A549 (cell line): ENCODE data around the gene SHC3. TPM values are rescaled to one million over a fixed set of nuclear protein-coding genes. Genes with fewer than 3 reads are reported as not detected.

ENCODE experiments used
- ATAC-seq, 2 experiments: fragments of 200-7000 bp in 1 of 2; fragments of >200 bp in 1 of 2; cut with Nextera tagmentation in 1 of 2; cut with Tn5 transposase in 1 of 2; 3 replicates each; pipeline versions ENCODE4 v1.8.0 to v1.9.1; 2018 to 2020; ENCODE audit warnings: mild to moderate bottlenecking in 1 of 2, moderate library complexity in 1 of 2
- CTCF ChIA-PET: fragments of 300-600 bp; sonication (Branson Sonifier 250); formaldehyde crosslinking; extraction: SDS; loops from one replicate; lab custom pipeline; 2021; ENCODE audit warnings: antibody characterized with exemption, inconsistent platforms; lab: Yijun Ruan, JAX
- POLR2A ChIA-PET: fragments of 350-600 bp; formaldehyde crosslinking; extraction: SDS; loops from one replicate; lab custom pipeline; 2021; ENCODE audit warnings: antibody characterized with exemption, inconsistent platforms; lab: Yijun Ruan, JAX
- DNase-seq, 2 experiments: peaks; one replicate each; pipeline versions ENCODE4 v3.0.0 to v3.0.0-alpha.2; 2011 to 2016; ENCODE audit warnings: low read depth in 1 of 2, low spot score in 1 of 2
- FAIRE-seq: peaks from 2 replicates; lab custom pipeline; 2011; peaks lifted over from hg19 to GRCh38; lab: Jason Lieb, UNC
- H3K27ac ChIP-seq, 2 experiments: fragments of >200 bp; sonication (Bioruptor Twin); formaldehyde crosslinking; 3 replicates each; pipeline ENCODE4 v1.5.1; 2016 to 2017
- H3K4me1 ChIP-seq: fragments of >200 bp; sonication (Bioruptor Twin); formaldehyde crosslinking; 3 replicates; pipeline ENCODE4 v1.6.1; 2016
- H3K4me2 ChIP-seq: fragments of >200 bp; sonication (Bioruptor Twin); formaldehyde crosslinking; 3 replicates; pipeline ENCODE4 v1.6.1; 2016
- H3K4me3 ChIP-seq: fragments of >200 bp; sonication (Bioruptor Twin); formaldehyde crosslinking; 3 replicates; pipeline ENCODE4 v1.5.1; 2016
- H3K9me3 ChIP-seq: fragments of >200 bp; sonication (Bioruptor Twin); formaldehyde crosslinking; 3 replicates; pipeline ENCODE4 v1.6.1; 2016
- CBX8 ChIP-seq: fragments of 200-600 bp; sonication (generic); IDR thresholded peaks from 2 replicates; pipeline ENCODE4 v1.6.1; 2016
- CEBPB ChIP-seq, 2 experiments: fragments of >200 bp in 1 of 2; sonication (Bioruptor Twin) in 1 of 2; formaldehyde crosslinking in 1 of 2; IDR thresholded peaks; 2 replicates each; pipeline ENCODE4 v1.6.1; 2012 to 2016
- CHD2 ChIP-seq: fragments of 150-350 bp; IDR thresholded peaks from 2 replicates; pipeline ENCODE4 v1.6.1; 2014; ENCODE audit warnings: low read length; ENCODE audit not compliant: partially characterized antibody
- EHF ChIP-seq: fragments of 250-450 bp; sonication (Bioruptor Pico); IDR thresholded peaks from 2 replicates; pipeline ENCODE4 v1.5.0; 2020; ENCODE audit warnings: mild to moderate bottlenecking
- HOXB13 ChIP-seq: fragments of 250-450 bp; sonication (Bioruptor Pico); IDR thresholded peaks from 2 replicates; pipeline ENCODE4 v1.5.0; 2020; ENCODE audit warnings: low read depth, mild to moderate bottlenecking, moderate library complexity
- HOXB5 ChIP-seq: fragments of 250-450 bp; sonication (Bioruptor Pico); IDR thresholded peaks from 2 replicates; pipeline ENCODE4 v1.5.0; 2020; ENCODE audit warnings: mild to moderate bottlenecking, moderate library complexity
- JUNB ChIP-seq: fragments of >200 bp; sonication (Bioruptor Twin); formaldehyde crosslinking; IDR thresholded peaks from 2 replicates; pipeline ENCODE4 v1.6.1; 2016
- KDM1A ChIP-seq: fragments of 200-600 bp; sonication (generic); IDR thresholded peaks from 2 replicates; pipeline ENCODE4 v1.6.1; 2016; ENCODE audit warnings: low read depth, mild to moderate bottlenecking
- MAFK ChIP-seq: fragments of 450-650 bp; IDR thresholded peaks from 2 replicates; pipeline ENCODE4 v1.6.1; 2014; ENCODE audit not compliant: partially characterized antibody
- NPAS2 ChIP-seq: fragments of 250-450 bp; sonication (Bioruptor Pico); IDR thresholded peaks from 2 replicates; pipeline ENCODE4 v1.8.0; 2022; ENCODE audit warnings: mild to moderate bottlenecking, moderate library complexity, borderline replicate concordance
- POLR2A ChIP-seq: IDR thresholded peaks from 2 replicates; pipeline ENCODE4 v1.6.1; 2012; ENCODE audit warnings: mild to moderate bottlenecking, low read length
- REST ChIP-seq: fragments of 200-600 bp; sonication (generic); IDR thresholded peaks from 2 replicates; pipeline ENCODE4 v1.6.1; 2016; ENCODE audit warnings: antibody characterized with exemption, mild to moderate bottlenecking, moderate library complexity
- RFX5 ChIP-seq: fragments of 450-650 bp; IDR thresholded peaks from 2 replicates; pipeline ENCODE4 v1.7.1; 2014; ENCODE audit warnings: antibody characterized with exemption, mild to moderate bottlenecking, moderate library complexity
- RNF2 ChIP-seq: fragments of 200-600 bp; sonication (generic); IDR thresholded peaks from 2 replicates; pipeline ENCODE4 v1.6.1; 2016; ENCODE audit warnings: low read depth, mild to moderate bottlenecking, antibody characterized with exemption, moderate library complexity, borderline replicate concordance
- SMC3 ChIP-seq: fragments of >200 bp; sonication (Bioruptor Twin); formaldehyde crosslinking; IDR thresholded peaks from 3 replicates; pipeline ENCODE4 v1.6.1; 2018; ENCODE audit warnings: inconsistent platforms
- SREBF2 ChIP-seq: fragments of 450-650 bp; IDR thresholded peaks from 2 replicates; pipeline ENCODE4 v1.6.1; 2014; ENCODE audit warnings: mild to moderate bottlenecking, moderate library complexity
- TP53 ChIP-seq: fragments of 250-450 bp; sonication (Bioruptor Pico); IDR thresholded peaks from 2 replicates; pipeline ENCODE4 v1.5.0; 2021; ENCODE audit warnings: mild to moderate bottlenecking, moderate library complexity
- USF2 ChIP-seq: fragments of 450-650 bp; IDR thresholded peaks from 2 replicates; pipeline ENCODE4 v1.6.1; 2014; ENCODE audit warnings: antibody characterized with exemption
- ZC3H11A ChIP-seq: fragments of 450-650 bp; IDR thresholded peaks from 2 replicates; pipeline ENCODE4 v1.6.1; 2014; ENCODE audit warnings: antibody characterized with exemption, mild to moderate bottlenecking
- ZFP36 ChIP-seq: fragments of 450-650 bp; IDR thresholded peaks from 2 replicates; pipeline ENCODE4 v1.6.1; 2014; ENCODE audit warnings: borderline replicate concordance; ENCODE audit not compliant: partially characterized antibody
- whole genome bisulfite sequencing: methylation state at CpG from one replicate; pipeline ENCODE4 v1.1.6; 2017; ENCODE audit errors: missing lambda C conversion rate; 5-methylcytosine and 5-hydroxymethylcytosine counted together
- polyA plus RNA-seq, 4 experiments: library from polyadenylated mRNA; depleted of rRNA in 3 of 4; stranded (reverse); fragments of >200 nt; fragmentation: RNase III in 1 of 4; extraction: RNeasy Plus Mini Kit Qiagen cat#74134 plus additional on column Dnase treatment in 1 of 4; gene quantifications; 2 replicates in 3 of 4; 3 replicates in 1 of 4; pipeline ENCODE4 v1.2.3, GENCODE V29; 2011 to 2017

SHC3 gene
- polyA plus RNA-seq, 2 of the 4 experiments (the other 2 are of a cell fraction): 0.09 to 0.88 TPM

- POLR2A ChIA-PET: no interaction called here
- WGBS: 63% methylated on average over 2 of the region's 3 CpGs
- DNase-seq (no peak), ATAC-seq (no peak), FAIRE-seq (no peak)
- no peaks in the 10 kb centered on the region for H3K4me1 ChIP-seq
- H3K9me3 ChIP-seq: no peaks in the 10 kb centered on the region
- CTCF ChIA-PET: interaction anchor here (1.2 kb wide), 1 partner anchor 205 kb away, joined by 4 read pairs; no protein-coding TSS in a partner anchor
- no peak overlapping the region for H3K27ac ChIP-seq
- H3K4me2 ChIP-seq: no peak overlapping the region
- no peak overlapping the region for H3K4me3 ChIP-seq
- no peak for TF ChIP-seq SMC3
Observed at GRCh38 chr9:89073397-89073796, 105.2 kb downstream of the SHC3 start.

GRCh38 chr9:89071591-89071990 lies 107.0 kb downstream of the SHC3 start:
- FAIRE-seq (no peak), DNase-seq (no peak), ATAC-seq (no peak)
- Histone ChIP-seq H3K4me3 (no peak overlapping the region), H3K27ac (no peak overlapping the region), H3K4me1 (no peaks in the 10 kb centered on the region), H3K4me2 (no peak overlapping the region), H3K9me3 (no peaks in the 10 kb centered on the region)
- no peak for TF ChIP-seq HOXB13 (CRISPR knock-in tag)
- TF ChIP-seq SREBF2: no peak
- TF ChIP-seq HOXB5: no peak
- no peak for TF ChIP-seq KDM1A
- WGBS: 44% methylated on average over 4 of the region's 4 CpGs
- CTCF ChIA-PET: no interaction called here
- POLR2A ChIA-PET: no interaction called here

- no peaks in the 10 kb centered on the region for H3K4me1 ChIP-seq
- no peak overlapping the region for H3K27ac ChIP-seq
- CTCF ChIA-PET: interaction anchor here (0.9 to 1.7 kb wide), 5 partner anchors 10 to 212 kb away, joined by 3 to 5 read pairs (median 4); no protein-coding TSS in a partner anchor
- WGBS: 24% methylated on average over 4 of the region's 4 CpGs
- DNase-seq (no peak), ATAC-seq (no peak), FAIRE-seq (no peak)
- no peak overlapping the region for H3K4me2 ChIP-seq
- H3K9me3 ChIP-seq: no peaks in the 10 kb centered on the region
- TF ChIP-seq NPAS2 (CRISPR knock-in tag) (no peak), RFX5 (no peak), ZC3H11A (no peak), USF2 (no peak), TP53 (CRISPR knock-in tag) (no peak), REST (no peak), EHF (no peak), ZFP36 (no peak), SREBF2 (no peak), MAFK (no peak), CHD2 (no peak), CBX8 (no peak), CEBPB (IDR thresholded peaks at IDR 0.05) (no peak), SMC3 (no peak), POLR2A (no peak), JUNB (no peak), RNF2 (no peak)
- H3K4me3 ChIP-seq: no peak overlapping the region
- POLR2A ChIA-PET: no interaction called here
Observed at GRCh38 chr9:89066835-89067234, 111.8 kb downstream of the SHC3 start.
